Breast epithelium (tissue), 3 donors: Measurements from ENCODE around the gene DCXR.

ENCODE experiments used
- POLR2A ChIP-seq: fragments of 450-650 bp; IDR thresholded peaks from one replicate; pipeline ENCODE4 v1.6.1; 2016; ENCODE audit warnings: antibody characterized with exemption, mild to moderate bottlenecking, moderate library complexity
- POLR2AphosphoS5 ChIP-seq, 3 donors: sonication (generic); formaldehyde crosslinking; IDR thresholded peaks; one replicate each; pipeline ENCODE4 v1.6.1; 2017; ENCODE audit warnings: antibody characterized with exemption in 3 of 3
- TF ChIP-seq, protein P1 (sequence below), 3 donors: fragments of 450-650 bp; IDR thresholded peaks; one replicate each; pipeline ENCODE4 v1.5.1; 2016 to 2017; ENCODE audit warnings: antibody characterized with exemption in 3 of 3, mild to moderate bottlenecking in 3 of 3, moderate library complexity in 3 of 3

DNA sequence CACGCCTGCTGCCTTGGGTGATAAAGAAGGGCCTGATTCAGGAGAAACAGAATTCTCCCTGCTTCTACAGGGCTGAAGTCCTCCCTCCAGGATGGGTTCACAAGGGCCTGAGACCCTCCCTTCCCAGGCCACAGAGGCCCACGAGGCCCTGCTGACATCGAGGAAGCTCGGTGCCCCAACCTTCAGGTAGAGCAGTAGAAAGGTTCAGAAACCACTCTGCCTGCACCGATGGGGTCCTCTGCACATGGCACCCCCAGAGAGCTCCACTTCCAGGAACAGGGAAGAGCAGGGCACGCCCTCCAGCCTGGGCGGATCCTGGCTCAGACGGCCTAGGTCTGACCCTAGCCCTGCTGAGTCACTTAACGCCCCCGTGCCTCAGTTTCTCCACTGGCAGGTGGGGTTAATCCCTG, 15.6 kb downstream of the DCXR start:
- TF ChIP-seq, protein P1, sequence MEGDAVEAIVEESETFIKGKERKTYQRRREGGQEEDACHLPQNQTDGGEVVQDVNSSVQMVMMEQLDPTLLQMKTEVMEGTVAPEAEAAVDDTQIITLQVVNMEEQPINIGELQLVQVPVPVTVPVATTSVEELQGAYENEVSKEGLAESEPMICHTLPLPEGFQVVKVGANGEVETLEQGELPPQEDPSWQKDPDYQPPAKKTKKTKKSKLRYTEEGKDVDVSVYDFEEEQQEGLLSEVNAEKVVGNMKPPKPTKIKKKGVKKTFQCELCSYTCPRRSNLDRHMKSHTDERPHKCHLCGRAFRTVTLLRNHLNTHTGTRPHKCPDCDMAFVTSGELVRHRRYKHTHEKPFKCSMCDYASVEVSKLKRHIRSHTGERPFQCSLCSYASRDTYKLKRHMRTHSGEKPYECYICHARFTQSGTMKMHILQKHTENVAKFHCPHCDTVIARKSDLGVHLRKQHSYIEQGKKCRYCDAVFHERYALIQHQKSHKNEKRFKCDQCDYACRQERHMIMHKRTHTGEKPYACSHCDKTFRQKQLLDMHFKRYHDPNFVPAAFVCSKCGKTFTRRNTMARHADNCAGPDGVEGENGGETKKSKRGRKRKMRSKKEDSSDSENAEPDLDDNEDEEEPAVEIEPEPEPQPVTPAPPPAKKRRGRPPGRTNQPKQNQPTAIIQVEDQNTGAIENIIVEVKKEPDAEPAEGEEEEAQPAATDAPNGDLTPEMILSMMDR (IDR thresholded peaks at IDR 0.05), result no peak
- no peak for TF ChIP-seq POLR2A
- TF ChIP-seq POLR2AphosphoS5 (IDR thresholded peaks at IDR 0.05), result no peak
